Measurements from ENCODE around the gene CUL3. TPM values are rescaled to one million over a fixed set of nuclear protein-coding genes. Genes with fewer than 3 reads are reported as not detected.

CUL3 gene
- total RNA-seq, 1 experiment from 2014 or later, result 95.7 TPM

DNA sequence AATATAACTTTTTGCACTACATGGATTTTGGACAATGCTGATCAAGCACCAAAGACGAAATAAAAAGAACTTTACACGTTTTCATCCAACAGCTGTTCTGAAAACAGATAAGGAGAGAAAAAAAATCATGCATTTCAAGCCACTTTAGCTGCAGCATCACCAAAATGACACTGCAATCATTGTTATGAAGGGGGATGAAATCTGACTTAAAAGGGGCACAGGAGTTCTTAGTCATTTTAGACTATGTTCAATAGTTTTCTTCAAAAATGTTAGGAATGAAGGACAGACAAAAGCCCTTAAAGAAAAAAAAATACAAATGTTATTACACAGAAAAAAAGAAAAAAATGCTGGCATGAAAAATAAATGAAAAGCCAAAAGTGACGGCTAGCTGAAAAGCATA, 71.2 kb downstream of the CUL3 start:
- Histone ChIP-seq H3K4me1 (ENCODE audit: control insufficient read depth in 1 of 2, insufficient read depth in 2 of 2, low read length in 2 of 2) (no peaks in the 10 kb centered on the region), H3K27me3 (ENCODE audit: insufficient read depth, low read length) (no peaks in the 10 kb centered on the region), H3K9ac (ENCODE audit: low read length) (no peak overlapping the region), H3K9me3 (ENCODE audit: control insufficient read depth in 1 of 2, insufficient read depth in 1 of 2, low read depth in 1 of 2, low read length in 2 of 2) (no peaks in the 10 kb centered on the region), H4K20me1 (ENCODE audit: insufficient read depth) (0 out of 2 replicates have a peak, but pooled peaks cover 5% of the 10 kb centered on the region), H3K79me2 (ENCODE audit: insufficient read depth, low read length) (peaks cover 83% of the 10 kb centered on the region), H3K4me3 (replicated peaks in 1 of 2; ENCODE audit: low read depth in 1 of 2, low read length in 2 of 2) (no peak overlapping the region), H3K36me3 (ENCODE audit: control insufficient read depth in 1 of 2, insufficient read depth in 2 of 2, low read length in 2 of 2) (no peaks in the 10 kb centered on the region), H3K27ac (ENCODE audit: low read depth, low read length) (no peak overlapping the region), H3K4me2 (ENCODE audit: low read length) (no peak overlapping the region), H2AFZ (ENCODE audit: low read depth, low read length, poor library complexity, severe bottlenecking) (no peak overlapping the region), H3K9me2 (ENCODE audit: insufficient read depth) (no peaks in the 10 kb centered on the region)
- ChIA-PET RAD21 (ENCODE audit: low non-redundant PET in 1 of 2, low total read pairs in 2 of 2, uncharacterized antibody in 2 of 2, unreplicated experiment in 2 of 2) (no interaction called here), POLR2A (no interaction called here), CTCF (no interaction called here)
- intact Hi-C loops (cut with micrococcal nuclease), result no loop called here
- no peak for TF ChIP-seq POLR2A (IDR thresholded peaks at IDR 0.05; ENCODE audit: borderline replicate concordance, extremely low read depth, insufficient read depth, insufficient read length)
- no peak for TF ChIP-seq EZH2phosphoT487 (IDR thresholded peaks at IDR 0.05; ENCODE audit: borderline replicate concordance)
- TF ChIP-seq, protein P1, sequence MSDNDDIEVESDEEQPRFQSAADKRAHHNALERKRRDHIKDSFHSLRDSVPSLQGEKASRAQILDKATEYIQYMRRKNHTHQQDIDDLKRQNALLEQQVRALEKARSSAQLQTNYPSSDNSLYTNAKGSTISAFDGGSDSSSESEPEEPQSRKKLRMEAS (IDR thresholded peaks at IDR 0.05), result no peak
- TF ChIP-seq SP1 (IDR thresholded peaks at IDR 0.05; ENCODE audit: low read depth), result no peak
- TF ChIP-seq, protein P2, sequence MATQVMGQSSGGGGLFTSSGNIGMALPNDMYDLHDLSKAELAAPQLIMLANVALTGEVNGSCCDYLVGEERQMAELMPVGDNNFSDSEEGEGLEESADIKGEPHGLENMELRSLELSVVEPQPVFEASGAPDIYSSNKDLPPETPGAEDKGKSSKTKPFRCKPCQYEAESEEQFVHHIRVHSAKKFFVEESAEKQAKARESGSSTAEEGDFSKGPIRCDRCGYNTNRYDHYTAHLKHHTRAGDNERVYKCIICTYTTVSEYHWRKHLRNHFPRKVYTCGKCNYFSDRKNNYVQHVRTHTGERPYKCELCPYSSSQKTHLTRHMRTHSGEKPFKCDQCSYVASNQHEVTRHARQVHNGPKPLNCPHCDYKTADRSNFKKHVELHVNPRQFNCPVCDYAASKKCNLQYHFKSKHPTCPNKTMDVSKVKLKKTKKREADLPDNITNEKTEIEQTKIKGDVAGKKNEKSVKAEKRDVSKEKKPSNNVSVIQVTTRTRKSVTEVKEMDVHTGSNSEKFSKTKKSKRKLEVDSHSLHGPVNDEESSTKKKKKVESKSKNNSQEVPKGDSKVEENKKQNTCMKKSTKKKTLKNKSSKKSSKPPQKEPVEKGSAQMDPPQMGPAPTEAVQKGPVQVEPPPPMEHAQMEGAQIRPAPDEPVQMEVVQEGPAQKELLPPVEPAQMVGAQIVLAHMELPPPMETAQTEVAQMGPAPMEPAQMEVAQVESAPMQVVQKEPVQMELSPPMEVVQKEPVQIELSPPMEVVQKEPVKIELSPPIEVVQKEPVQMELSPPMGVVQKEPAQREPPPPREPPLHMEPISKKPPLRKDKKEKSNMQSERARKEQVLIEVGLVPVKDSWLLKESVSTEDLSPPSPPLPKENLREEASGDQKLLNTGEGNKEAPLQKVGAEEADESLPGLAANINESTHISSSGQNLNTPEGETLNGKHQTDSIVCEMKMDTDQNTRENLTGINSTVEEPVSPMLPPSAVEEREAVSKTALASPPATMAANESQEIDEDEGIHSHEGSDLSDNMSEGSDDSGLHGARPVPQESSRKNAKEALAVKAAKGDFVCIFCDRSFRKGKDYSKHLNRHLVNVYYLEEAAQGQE (IDR thresholded peaks at IDR 0.05; ENCODE audit: low read depth), result no peak
- no peak for TF ChIP-seq RAD21 (IDR thresholded peaks at IDR 0.05; ENCODE audit: low read depth)
- TF ChIP-seq, protein P3, sequence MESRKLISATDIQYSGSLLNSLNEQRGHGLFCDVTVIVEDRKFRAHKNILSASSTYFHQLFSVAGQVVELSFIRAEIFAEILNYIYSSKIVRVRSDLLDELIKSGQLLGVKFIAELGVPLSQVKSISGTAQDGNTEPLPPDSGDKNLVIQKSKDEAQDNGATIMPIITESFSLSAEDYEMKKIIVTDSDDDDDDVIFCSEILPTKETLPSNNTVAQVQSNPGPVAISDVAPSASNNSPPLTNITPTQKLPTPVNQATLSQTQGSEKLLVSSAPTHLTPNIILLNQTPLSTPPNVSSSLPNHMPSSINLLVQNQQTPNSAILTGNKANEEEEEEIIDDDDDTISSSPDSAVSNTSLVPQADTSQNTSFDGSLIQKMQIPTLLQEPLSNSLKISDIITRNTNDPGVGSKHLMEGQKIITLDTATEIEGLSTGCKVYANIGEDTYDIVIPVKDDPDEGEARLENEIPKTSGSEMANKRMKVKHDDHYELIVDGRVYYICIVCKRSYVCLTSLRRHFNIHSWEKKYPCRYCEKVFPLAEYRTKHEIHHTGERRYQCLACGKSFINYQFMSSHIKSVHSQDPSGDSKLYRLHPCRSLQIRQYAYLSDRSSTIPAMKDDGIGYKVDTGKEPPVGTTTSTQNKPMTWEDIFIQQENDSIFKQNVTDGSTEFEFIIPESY (IDR thresholded peaks at IDR 0.05; ENCODE audit: extremely low read depth, insufficient replicate concordance, low read length), result no peak
- TF ChIP-seq, protein P4, sequence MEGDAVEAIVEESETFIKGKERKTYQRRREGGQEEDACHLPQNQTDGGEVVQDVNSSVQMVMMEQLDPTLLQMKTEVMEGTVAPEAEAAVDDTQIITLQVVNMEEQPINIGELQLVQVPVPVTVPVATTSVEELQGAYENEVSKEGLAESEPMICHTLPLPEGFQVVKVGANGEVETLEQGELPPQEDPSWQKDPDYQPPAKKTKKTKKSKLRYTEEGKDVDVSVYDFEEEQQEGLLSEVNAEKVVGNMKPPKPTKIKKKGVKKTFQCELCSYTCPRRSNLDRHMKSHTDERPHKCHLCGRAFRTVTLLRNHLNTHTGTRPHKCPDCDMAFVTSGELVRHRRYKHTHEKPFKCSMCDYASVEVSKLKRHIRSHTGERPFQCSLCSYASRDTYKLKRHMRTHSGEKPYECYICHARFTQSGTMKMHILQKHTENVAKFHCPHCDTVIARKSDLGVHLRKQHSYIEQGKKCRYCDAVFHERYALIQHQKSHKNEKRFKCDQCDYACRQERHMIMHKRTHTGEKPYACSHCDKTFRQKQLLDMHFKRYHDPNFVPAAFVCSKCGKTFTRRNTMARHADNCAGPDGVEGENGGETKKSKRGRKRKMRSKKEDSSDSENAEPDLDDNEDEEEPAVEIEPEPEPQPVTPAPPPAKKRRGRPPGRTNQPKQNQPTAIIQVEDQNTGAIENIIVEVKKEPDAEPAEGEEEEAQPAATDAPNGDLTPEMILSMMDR (IDR thresholded peaks at IDR 0.05 in 2 of 3, conservative IDR thresholded peaks at IDR 0.05 in 1 of 3; ENCODE audit: borderline replicate concordance in 1 of 3, insufficient read depth in 1 of 3, low read depth in 2 of 3, low read length in 2 of 3), result no peak
- no peak for TF ChIP-seq ELF1 (IDR thresholded peaks at IDR 0.05; ENCODE audit: borderline replicate concordance, low read depth)
- DNase-seq (ENCODE audit: low read depth, low spot score) (no peak), ATAC-seq (no peak)
- no TSS peak for BruUV-seq (replicated peaks)
